ENCODE data around the gene KLHL17.
A peak's percentile ranks its signal among the peaks of the same experiment; 100 is the strongest.

The KLHL17 gene

GRCh38 chr1:960363-961131 is at the start of gene KLHL17:
KLHL17 (plus strand) TSS chr1:960584; CDS start chr1:960694, 110 bp downstream.
- peak; percentile 50 for DNase-seq (ENCODE audit: low read depth)

- no peak for DNase-seq (ENCODE audit: low read depth)
Observed at GRCh38 chr1:910881-911721, 49.3 kb upstream of the KLHL17 start.

GRCh38 chr1:911875-912739 is 48.3 kb upstream of the KLHL17 start:
- no peak for DNase-seq (ENCODE audit: low read depth)

GRCh38 chr1:912740-913301 is 47.6 kb upstream of the KLHL17 start:
- no peak for DNase-seq (ENCODE audit: low read depth)

GRCh38 chr1:913491-914130 is 46.8 kb upstream of the KLHL17 start:
- no peak for DNase-seq (ENCODE audit: low read depth)

GRCh38 chr1:914131-914890 is 46.1 kb upstream of the KLHL17 start:
- no peak for DNase-seq (ENCODE audit: low read depth)

- no peak for DNase-seq (ENCODE audit: low read depth)
Observed at GRCh38 chr1:914891-915280, 45.5 kb upstream of the KLHL17 start.

GRCh38 chr1:915295-916172 is 44.9 kb upstream of the KLHL17 start:
- DNase-seq (ENCODE audit: low read depth): no peak

GRCh38 chr1:916173-917075 is 44.0 kb upstream of the KLHL17 start:
- DNase-seq (ENCODE audit: low read depth): no peak

- DNase-seq (ENCODE audit: low read depth): no peak
Observed at GRCh38 chr1:917076-917459, 43.3 kb upstream of the KLHL17 start.

- DNase-seq (ENCODE audit: low read depth): no peak
Observed at GRCh38 chr1:917466-918091, 42.8 kb upstream of the KLHL17 start.

GRCh38 chr1:918353-918752 is 42.0 kb upstream of the KLHL17 start:
- DNase-seq (ENCODE audit: low read depth): no peak

- no peak for DNase-seq (ENCODE audit: low read depth)
Observed at GRCh38 chr1:918843-919242, 41.5 kb upstream of the KLHL17 start.

GRCh38 chr1:919271-919872 is 41.0 kb upstream of the KLHL17 start:
- no peak for DNase-seq (ENCODE audit: low read depth)

GRCh38 chr1:920010-920409 is 40.4 kb upstream of the KLHL17 start:
- DNase-seq (ENCODE audit: low read depth): no peak

- no peak for DNase-seq (ENCODE audit: low read depth)
Observed at GRCh38 chr1:920521-920920, 39.9 kb upstream of the KLHL17 start.

- no peak for DNase-seq (ENCODE audit: low read depth)
Observed at GRCh38 chr1:921011-921837, 39.2 kb upstream of the KLHL17 start.

Measured in stimulated activated CD8-positive, alpha-beta memory T cell treated with anti-CD3 and anti-CD28 coated beads, Interleukin-7, amount 100 ng/mL, for 24 hours (primary cell).